Right lobe of liver (tissue), 4 donors: ENCODE data around the gene CPEB4.

ENCODE experiments used
- POLR2A ChIP-seq: fragments of 450-650 bp; IDR thresholded peaks from one replicate; pipeline ENCODE4 v1.6.1; 2017; ENCODE audit warnings: antibody characterized with exemption, mild to moderate bottlenecking
- TF ChIP-seq, protein P1 (sequence below), 4 donors: fragments of 200-600 bp in 3 of 4; fragments of 450-650 bp in 1 of 4; IDR thresholded peaks; one replicate each; pipeline versions ENCODE4 v1.5.1 to v1.8.0; 2016 to 2022; ENCODE audit warnings: antibody characterized with exemption in 4 of 4, mild to moderate bottlenecking in 2 of 4
- donor health status: DM: no; HTN: no; CAD: no.
- donor health status: DM: no; HTN: no; CAD: no.
- donor health status: DM: no; HTN: yes; CAD: no.

GRCh38 chr5:173910215-173910614 lies 22.1 kb downstream of the CPEB4 start:
- TF ChIP-seq, protein P1, sequence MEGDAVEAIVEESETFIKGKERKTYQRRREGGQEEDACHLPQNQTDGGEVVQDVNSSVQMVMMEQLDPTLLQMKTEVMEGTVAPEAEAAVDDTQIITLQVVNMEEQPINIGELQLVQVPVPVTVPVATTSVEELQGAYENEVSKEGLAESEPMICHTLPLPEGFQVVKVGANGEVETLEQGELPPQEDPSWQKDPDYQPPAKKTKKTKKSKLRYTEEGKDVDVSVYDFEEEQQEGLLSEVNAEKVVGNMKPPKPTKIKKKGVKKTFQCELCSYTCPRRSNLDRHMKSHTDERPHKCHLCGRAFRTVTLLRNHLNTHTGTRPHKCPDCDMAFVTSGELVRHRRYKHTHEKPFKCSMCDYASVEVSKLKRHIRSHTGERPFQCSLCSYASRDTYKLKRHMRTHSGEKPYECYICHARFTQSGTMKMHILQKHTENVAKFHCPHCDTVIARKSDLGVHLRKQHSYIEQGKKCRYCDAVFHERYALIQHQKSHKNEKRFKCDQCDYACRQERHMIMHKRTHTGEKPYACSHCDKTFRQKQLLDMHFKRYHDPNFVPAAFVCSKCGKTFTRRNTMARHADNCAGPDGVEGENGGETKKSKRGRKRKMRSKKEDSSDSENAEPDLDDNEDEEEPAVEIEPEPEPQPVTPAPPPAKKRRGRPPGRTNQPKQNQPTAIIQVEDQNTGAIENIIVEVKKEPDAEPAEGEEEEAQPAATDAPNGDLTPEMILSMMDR (IDR thresholded peaks at IDR 0.05) = no peak
- no peak for TF ChIP-seq POLR2A
